HL-60 (cell line): ENCODE results near the gene SDC4.

Experiments used
- CTCF ChIP-seq: IDR thresholded peaks from one replicate; pipeline ENCODE4 v1.5.1; 2011; ENCODE audit warnings: low read length, control low read depth, inconsistent platforms; ENCODE audit not compliant: insufficient read depth
- GABPA ChIP-seq: IDR thresholded peaks from 2 replicates; pipeline ENCODE4 v1.6.1; 2012; ENCODE audit warnings: low read depth
- POLR2AphosphoS5 ChIP-seq: IDR thresholded peaks from 2 replicates; pipeline ENCODE4 v1.6.1; 2012; ENCODE audit warnings: low read depth
- REST ChIP-seq: IDR thresholded peaks from 2 replicates; pipeline ENCODE4 v1.6.1; 2012; ENCODE audit warnings: low read depth; ENCODE audit not compliant: insufficient replicate concordance
- SPI1 ChIP-seq: IDR thresholded peaks from 2 replicates; pipeline ENCODE4 v1.6.1; 2012; ENCODE audit warnings: low read depth, mild to moderate bottlenecking, borderline replicate concordance

- TF ChIP-seq CTCF: no peak
- TF ChIP-seq SPI1: no peak
- no peak for TF ChIP-seq REST
- TF ChIP-seq POLR2AphosphoS5: no peak
- TF ChIP-seq GABPA: no peak
These were observed 4.6 kb downstream of the SDC4 start for GRCh38 chr20:45343532-45344167.
